Measurements from ENCODE around the gene RABGEF1. TPM values are rescaled to one million over a fixed set of nuclear protein-coding genes. Genes with fewer than 3 reads are reported as not detected.
"Not testable (repeated sequence)": the region's sequence is repeated elsewhere in the genome, so short reads cannot be mapped to it uniquely, and the experiment has no call there.

RABGEF1 gene
- total RNA-seq, 1 experiment from 2014 or later, result 49.5 TPM

GRCh38 chr7:66766041-66766440 is 25.5 kb downstream of the RABGEF1 start:
- H3K9me3 Mint-ChIP-seq (ENCODE audit: unreplicated experiment), result no peaks in the 10 kb centered on the region
- H3K4me1 Mint-ChIP-seq (ENCODE audit: insufficient read depth, unreplicated experiment), result peaks cover 14% of the 10 kb centered on the region
- H3K36me3 Mint-ChIP-seq (ENCODE audit: insufficient read depth, unreplicated experiment), result peaks cover 18% of the 10 kb centered on the region
- no peaks in the 10 kb centered on the region for H3K27me3 Mint-ChIP-seq (ENCODE audit: insufficient read depth, unreplicated experiment)
- intact Hi-C loops (cut with micrococcal nuclease), result no loop called here
- DNase-seq (ENCODE audit: unreplicated experiment), result no peak
- H3K4me3 Mint-ChIP-seq (ENCODE audit: unreplicated experiment), result no peak overlapping the region
- H3K27ac Mint-ChIP-seq (ENCODE audit: low read depth, unreplicated experiment), result no peak overlapping the region
- TF ChIP-seq, protein P1, sequence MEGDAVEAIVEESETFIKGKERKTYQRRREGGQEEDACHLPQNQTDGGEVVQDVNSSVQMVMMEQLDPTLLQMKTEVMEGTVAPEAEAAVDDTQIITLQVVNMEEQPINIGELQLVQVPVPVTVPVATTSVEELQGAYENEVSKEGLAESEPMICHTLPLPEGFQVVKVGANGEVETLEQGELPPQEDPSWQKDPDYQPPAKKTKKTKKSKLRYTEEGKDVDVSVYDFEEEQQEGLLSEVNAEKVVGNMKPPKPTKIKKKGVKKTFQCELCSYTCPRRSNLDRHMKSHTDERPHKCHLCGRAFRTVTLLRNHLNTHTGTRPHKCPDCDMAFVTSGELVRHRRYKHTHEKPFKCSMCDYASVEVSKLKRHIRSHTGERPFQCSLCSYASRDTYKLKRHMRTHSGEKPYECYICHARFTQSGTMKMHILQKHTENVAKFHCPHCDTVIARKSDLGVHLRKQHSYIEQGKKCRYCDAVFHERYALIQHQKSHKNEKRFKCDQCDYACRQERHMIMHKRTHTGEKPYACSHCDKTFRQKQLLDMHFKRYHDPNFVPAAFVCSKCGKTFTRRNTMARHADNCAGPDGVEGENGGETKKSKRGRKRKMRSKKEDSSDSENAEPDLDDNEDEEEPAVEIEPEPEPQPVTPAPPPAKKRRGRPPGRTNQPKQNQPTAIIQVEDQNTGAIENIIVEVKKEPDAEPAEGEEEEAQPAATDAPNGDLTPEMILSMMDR (IDR thresholded peaks at IDR 0.05; ENCODE audit: unreplicated experiment), result no peak
- ChIA-PET CTCF (no interaction called here), POLR2A (interaction anchor here (0.5 to 1.1 kb wide), 2 partner anchors 12 to 19 kb away, joined by 3 read pairs; no protein-coding TSS in a partner anchor)
- no TSS peak for BruUV-seq (replicated peaks)

DNA sequence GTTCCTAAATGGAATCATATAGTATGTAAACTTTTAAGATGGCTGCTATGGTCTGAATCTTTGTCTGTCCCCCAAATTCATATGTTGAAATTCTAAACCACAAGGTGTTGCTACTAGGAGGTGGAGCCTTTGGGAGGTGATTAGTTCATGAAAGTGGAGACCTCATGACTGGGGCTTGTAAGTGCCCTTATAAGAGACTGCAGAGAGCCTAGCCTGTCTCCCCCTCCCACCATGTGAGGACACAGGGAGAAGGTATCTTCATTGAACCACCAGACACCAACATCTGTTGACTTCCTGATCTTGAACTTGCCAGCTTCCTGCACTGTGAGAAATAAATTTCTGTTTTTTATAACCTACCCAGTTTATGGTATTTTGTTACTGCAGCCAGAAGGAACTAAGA is 27.0 kb downstream of the RABGEF1 start:
- H3K9me3 Mint-ChIP-seq (ENCODE audit: unreplicated experiment); POLR2A ChIA-PET; H3K4me3 Mint-ChIP-seq (ENCODE audit: unreplicated experiment); CTCF ChIA-PET; BruUV-seq (replicated peaks); H3K27me3 Mint-ChIP-seq (ENCODE audit: insufficient read depth, unreplicated experiment); DNase-seq (ENCODE audit: unreplicated experiment); intact Hi-C loops (cut with micrococcal nuclease); H3K27ac Mint-ChIP-seq (ENCODE audit: low read depth, unreplicated experiment): not testable (repeated sequence)
- Mint-ChIP-seq H3K36me3 (ENCODE audit: insufficient read depth, unreplicated experiment) (peaks cover 30% of the 10 kb centered on the region), H3K4me1 (ENCODE audit: insufficient read depth, unreplicated experiment) (peaks cover 14% of the 10 kb centered on the region)

DNA sequence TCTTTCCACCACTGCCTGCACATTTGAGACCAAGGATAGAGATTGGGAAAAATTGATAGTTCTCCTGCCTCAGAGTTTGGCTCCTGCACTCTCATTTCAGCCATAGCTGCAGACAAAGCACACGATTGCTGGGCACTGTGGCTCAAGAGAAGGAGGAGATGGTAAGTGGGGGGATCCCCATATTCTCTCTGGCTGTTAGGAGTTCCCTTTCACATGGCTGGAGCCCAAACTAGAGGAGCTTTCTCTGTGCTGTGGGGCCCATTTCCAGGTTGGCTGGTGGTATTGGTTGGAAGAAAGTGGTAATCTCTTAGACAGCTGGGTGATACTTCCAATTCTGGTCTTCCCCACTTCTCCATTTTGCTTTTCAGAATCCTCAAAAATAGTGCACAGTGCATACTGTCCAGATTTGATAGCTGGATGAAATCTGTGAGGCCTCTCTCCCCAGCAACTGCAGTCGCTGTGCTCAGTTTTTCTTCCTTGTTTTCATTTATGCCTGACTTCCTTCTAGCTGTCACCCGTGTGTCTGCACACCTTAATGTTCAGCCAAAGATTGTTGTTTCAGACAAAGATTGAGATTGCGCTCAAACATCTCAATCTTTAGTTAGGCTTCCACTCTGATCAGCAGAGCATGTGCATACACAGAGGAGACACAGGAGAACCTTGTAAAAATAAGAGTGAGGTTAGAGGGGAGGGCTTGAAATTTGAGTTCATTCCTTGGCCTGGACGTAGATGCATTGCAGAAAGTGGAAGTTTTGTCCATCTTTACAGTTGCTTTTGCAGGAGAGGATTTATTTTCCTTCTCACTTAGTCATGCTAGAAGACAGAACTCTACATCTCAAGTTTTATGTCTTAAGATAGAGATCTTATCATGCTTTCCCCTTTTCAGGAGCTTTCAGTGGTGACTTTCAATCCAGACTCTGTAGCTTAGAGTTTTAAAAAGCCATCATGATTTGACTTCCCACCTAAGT is 28.6 kb downstream of the RABGEF1 start:
- intact Hi-C loops (cut with micrococcal nuclease), result no loop called here
- Mint-ChIP-seq H3K27ac (ENCODE audit: low read depth, unreplicated experiment) (no peak overlapping the region), H3K4me1 (ENCODE audit: insufficient read depth, unreplicated experiment) (peaks cover 14% of the 10 kb centered on the region), H3K9me3 (ENCODE audit: unreplicated experiment) (no peaks in the 10 kb centered on the region), H3K27me3 (ENCODE audit: insufficient read depth, unreplicated experiment) (no peaks in the 10 kb centered on the region), H3K4me3 (ENCODE audit: unreplicated experiment) (no peak overlapping the region), H3K36me3 (ENCODE audit: insufficient read depth, unreplicated experiment) (peaks cover 45% of the 10 kb centered on the region)
- no peak for DNase-seq (ENCODE audit: unreplicated experiment)
- ChIA-PET CTCF (interaction anchor here (0.6 to 1.3 kb wide), 3 partner anchors 8 to 14 kb away, joined by 3 read pairs; no protein-coding TSS in a partner anchor), POLR2A (interaction anchor here (0.6 to 1.4 kb wide), 3 partner anchors 17 to 115 kb away, joined by 3 read pairs; no protein-coding TSS in a partner anchor)
- TF ChIP-seq, protein P1 (IDR thresholded peaks at IDR 0.05; ENCODE audit: unreplicated experiment), result no peak
- BruUV-seq (replicated peaks), result no TSS peak

DNA sequence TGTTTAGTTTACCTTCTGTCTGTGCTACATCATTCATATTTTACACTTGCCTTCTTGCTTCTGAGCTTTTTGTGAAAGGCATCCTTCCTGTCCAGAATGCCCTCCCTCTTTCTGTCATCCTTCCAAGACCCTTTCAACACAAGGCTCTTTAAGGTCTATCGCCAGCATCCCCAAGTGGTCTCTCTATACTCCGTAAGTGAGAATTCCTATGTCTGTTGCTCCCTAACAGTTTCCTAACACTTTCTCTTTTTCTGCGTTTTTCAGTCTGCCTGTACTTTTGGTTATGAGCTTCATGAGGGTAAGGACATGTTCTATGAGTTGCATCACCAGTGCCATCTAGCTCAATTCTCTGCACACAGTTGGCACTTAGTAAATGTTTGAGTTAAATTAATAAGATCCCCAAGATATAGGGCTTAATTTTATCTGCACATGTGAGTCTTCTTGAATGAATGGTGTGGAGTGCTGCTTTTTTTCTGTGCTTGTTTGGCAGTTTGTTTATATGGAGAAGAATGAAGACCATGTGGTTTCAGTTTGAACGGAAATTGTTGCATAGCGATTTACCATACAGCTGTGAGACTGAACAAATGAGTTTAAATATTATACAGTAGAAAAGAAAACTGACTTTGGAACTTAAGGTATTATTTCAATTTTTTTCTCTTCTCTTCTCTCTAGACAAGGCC is 29.4 kb downstream of the RABGEF1 start:
- CTCF ChIA-PET, result interaction anchor here (0.6 to 1.3 kb wide), 5 partner anchors 9 to 221 kb away, joined by 3 to 6 read pairs (median 3); no protein-coding TSS in a partner anchor
- POLR2A ChIA-PET, result interaction anchor here (0.6 to 1.4 kb wide), 2 partner anchors 18 to 116 kb away, joined by 3 read pairs; no protein-coding TSS in a partner anchor
- no peaks in the 10 kb centered on the region for H3K9me3 Mint-ChIP-seq (ENCODE audit: unreplicated experiment)
- no peak overlapping the region for H3K27ac Mint-ChIP-seq (ENCODE audit: low read depth, unreplicated experiment)
- TF ChIP-seq, protein P1 (IDR thresholded peaks at IDR 0.05; ENCODE audit: unreplicated experiment), result no peak
- H3K4me3 Mint-ChIP-seq (ENCODE audit: unreplicated experiment), result no peak overlapping the region
- H3K4me1 Mint-ChIP-seq (ENCODE audit: insufficient read depth, unreplicated experiment), result peaks cover 14% of the 10 kb centered on the region
- intact Hi-C loops (cut with micrococcal nuclease), result no loop called here
- DNase-seq (ENCODE audit: unreplicated experiment), result no peak
- no peaks in the 10 kb centered on the region for H3K27me3 Mint-ChIP-seq (ENCODE audit: insufficient read depth, unreplicated experiment)
- no TSS peak for BruUV-seq (replicated peaks)
- peaks cover 51% of the 10 kb centered on the region for H3K36me3 Mint-ChIP-seq (ENCODE audit: insufficient read depth, unreplicated experiment)
